HL-60 (cell line): ENCODE measurements around the gene CCL27.

Experiments used
- GABPA ChIP-seq: IDR thresholded peaks from 2 replicates; pipeline ENCODE4 v1.6.1; 2012; ENCODE audit warnings: low read depth
- POLR2AphosphoS5 ChIP-seq: IDR thresholded peaks from 2 replicates; pipeline ENCODE4 v1.6.1; 2012; ENCODE audit warnings: low read depth
- REST ChIP-seq: IDR thresholded peaks from 2 replicates; pipeline ENCODE4 v1.6.1; 2012; ENCODE audit warnings: low read depth; ENCODE audit not compliant: insufficient replicate concordance
- TF ChIP-seq, protein P1 (sequence below): IDR thresholded peaks from one replicate; pipeline ENCODE4 v1.5.1; 2011; ENCODE audit warnings: low read length, control low read depth, inconsistent platforms; ENCODE audit not compliant: insufficient read depth

DNA sequence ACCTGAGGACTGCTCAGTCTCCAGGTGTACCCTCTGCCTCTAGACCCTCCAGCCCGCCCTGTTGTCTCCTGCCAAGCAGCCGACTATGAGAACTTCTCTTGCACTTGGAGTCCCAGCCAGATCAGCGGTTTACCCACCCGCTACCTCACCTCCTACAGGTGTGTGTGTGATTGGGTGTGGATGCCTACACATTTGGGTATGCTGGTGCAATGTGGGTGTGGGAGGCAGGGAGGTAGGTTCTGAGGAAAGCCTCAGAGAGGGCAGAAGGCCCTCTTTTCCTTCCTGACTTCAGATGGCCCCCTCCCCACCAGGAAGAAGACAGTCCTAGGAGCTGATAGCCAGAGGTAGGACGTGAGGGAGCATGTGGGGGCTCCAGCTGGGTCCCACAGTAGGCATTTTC lies 5.5 kb downstream of the CCL27 start:
- TF ChIP-seq, protein P1, sequence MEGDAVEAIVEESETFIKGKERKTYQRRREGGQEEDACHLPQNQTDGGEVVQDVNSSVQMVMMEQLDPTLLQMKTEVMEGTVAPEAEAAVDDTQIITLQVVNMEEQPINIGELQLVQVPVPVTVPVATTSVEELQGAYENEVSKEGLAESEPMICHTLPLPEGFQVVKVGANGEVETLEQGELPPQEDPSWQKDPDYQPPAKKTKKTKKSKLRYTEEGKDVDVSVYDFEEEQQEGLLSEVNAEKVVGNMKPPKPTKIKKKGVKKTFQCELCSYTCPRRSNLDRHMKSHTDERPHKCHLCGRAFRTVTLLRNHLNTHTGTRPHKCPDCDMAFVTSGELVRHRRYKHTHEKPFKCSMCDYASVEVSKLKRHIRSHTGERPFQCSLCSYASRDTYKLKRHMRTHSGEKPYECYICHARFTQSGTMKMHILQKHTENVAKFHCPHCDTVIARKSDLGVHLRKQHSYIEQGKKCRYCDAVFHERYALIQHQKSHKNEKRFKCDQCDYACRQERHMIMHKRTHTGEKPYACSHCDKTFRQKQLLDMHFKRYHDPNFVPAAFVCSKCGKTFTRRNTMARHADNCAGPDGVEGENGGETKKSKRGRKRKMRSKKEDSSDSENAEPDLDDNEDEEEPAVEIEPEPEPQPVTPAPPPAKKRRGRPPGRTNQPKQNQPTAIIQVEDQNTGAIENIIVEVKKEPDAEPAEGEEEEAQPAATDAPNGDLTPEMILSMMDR, result no peak
- TF ChIP-seq GABPA, result no peak
- no peak for TF ChIP-seq POLR2AphosphoS5
- no peak for TF ChIP-seq REST
